ENCODE results near the gene ST3GAL3. TPM values are rescaled to one million over a fixed set of nuclear protein-coding genes. Genes with fewer than 3 reads are reported as not detected.

Gene ST3GAL3
- total and polyA plus RNA-seq, 10 of the 15 experiments (the other 5 are each of a cell fraction or from before 2014, with no cell fraction given), result 1.2 to 19.3 (median 11.0) TPM

- ChIA-PET RAD21 (ENCODE audit: unreplicated experiment) (interaction anchor here (0.5 to 9.2 kb wide), 13 partner anchors 8 to 281 kb away, joined by 3 to 587 read pairs (median 8); partner anchors contain the start of genes ARTN, IPO13 and KDM4A), CTCF (interaction anchor here (1.0 to 14.9 kb wide), 8 partner anchors 18 to 281 kb away, joined by 3 to 1117 read pairs (median 17); partner anchors contain the start of genes ARTN and IPO13), POLR2A (interaction anchor here (1.0 kb wide), 1 partner anchor 60 kb away, joined by 3 read pairs; the partner anchor contains the start of gene ST3GAL3), SMC1A (ENCODE audit: uncharacterized antibody, unreplicated experiment) (interaction anchor here (0.6 to 9.0 kb wide), 14 partner anchors 15 to 237 kb away, joined by 3 to 481 read pairs (median 8); partner anchors contain the start of genes ARTN and IPO13)
- peak overlapping the region; percentile 59 for H3K4me2 ChIP-seq (ENCODE audit: control insufficient read depth, insufficient read depth)
- H2AFZ ChIP-seq (ENCODE audit: control insufficient read depth, low read depth, low read length), result peak overlapping the region; percentile 7; the same call in 1 of the 2 replicates
- H3K36me3 ChIP-seq (ENCODE audit: control insufficient read depth in 2 of 2, insufficient read depth in 2 of 2, low read length in 1 of 2), result no peaks in the 10 kb centered on the region
- WGBS (ENCODE audit: insufficient coverage, insufficient replicate concordance, low lambda C conversion rate, missing lambda C conversion rate), result 85% methylated on average over 5 of the region's 5 CpGs
- peaks cover 31% of the 10 kb centered on the region for H3K4me1 ChIP-seq (ENCODE audit: control insufficient read depth, insufficient read depth, low read length)
- FAIRE-seq (peak; percentile 23), DNase-seq (ENCODE audit: low read depth, low spot score) (peak; percentile 67), ATAC-seq (peak; percentile 62)
- intact Hi-C loops (cut with micrococcal nuclease; ENCODE audit: unreplicated experiment), result loop anchor here (2.0 kb wide), 1 partner anchor 70 kb away; no protein-coding TSS in a partner anchor
- peaks cover 5% of the 10 kb centered on the region for H3K79me2 ChIP-seq (ENCODE audit: control insufficient read depth, insufficient read depth, low read length)
- peak overlapping the region; percentile 35 for H3K27ac ChIP-seq (ENCODE audit: control insufficient read depth, insufficient read depth)
- H3K4me3 ChIP-seq, result no peak overlapping the region
- BruUV-seq (replicated peaks), result no TSS peak
- peak overlapping the region; percentile 25; the same call in 1 of the 2 replicates for H3K9ac ChIP-seq (ENCODE audit: control insufficient read depth, insufficient read depth, low read length)
- H3K27me3 ChIP-seq (replicated peaks in 1 of 2; ENCODE audit: control insufficient read depth in 2 of 2, insufficient read depth in 2 of 2, low read length in 1 of 2), result no peaks in the 10 kb centered on the region
- H3K9me3 ChIP-seq (replicated peaks; ENCODE audit: control insufficient read depth, insufficient read depth, low read length), result no peaks in the 10 kb centered on the region
- in situ Hi-C loops (cut with MboI), result loop anchor here (10.0 kb wide), 1 partner anchor 268 kb away; the partner anchor contains the start of gene SLC6A9
- H4K20me1 ChIP-seq (ENCODE audit: control insufficient read depth, insufficient read depth), result no peaks in the 10 kb centered on the region
- TF ChIP-seq MEF2A (IDR thresholded peaks at IDR 0.05; ENCODE audit: insufficient read depth, low read depth, low read length), result no peak
- no peak for TF ChIP-seq NRF1 (conservative IDR thresholded peaks at IDR 0.05; ENCODE audit: low read depth, low read length)
- peak; percentile 44; the same call in 1 of the 2 replicates for TF ChIP-seq PKNOX1 (IDR thresholded peaks at IDR 0.05)
- TF ChIP-seq SKIL (IDR thresholded peaks at IDR 0.05; ENCODE audit: low read depth, poor library complexity, severe bottlenecking), result peak; percentile 64
- TF ChIP-seq TCF7 (IDR thresholded peaks at IDR 0.05; ENCODE audit: borderline replicate concordance), result no peak
- no peak for TF ChIP-seq ZNF592 (IDR thresholded peaks at IDR 0.05)
- TF ChIP-seq TARDBP (IDR thresholded peaks at IDR 0.05; ENCODE audit: borderline replicate concordance), result no peak
- TF ChIP-seq CEBPB (IDR thresholded peaks at IDR 0.05; ENCODE audit: borderline replicate concordance in 1 of 2, low read depth in 2 of 2, low read length in 2 of 2), result no peak
Measured at GRCh38 chr1:43766818-43767525, 59.6 kb downstream of the ST3GAL3 start.

All from GM12878 (cell line).